MM.1S (cell line): Measurements from ENCODE around the gene GRID2IP.

Experiments used
- DNase-seq: peaks from one replicate; pipeline ENCODE4 v3.0.0-alpha.2; 2015
- H2AFZ ChIP-seq: fragments of 300-600 bp; sonication (generic); 2 replicates; pipeline ENCODE4 v1.6.0; 2016; ENCODE audit warnings: antibody characterized with exemption, low read length
- H3F3A ChIP-seq: fragments of 300-600 bp; sonication (generic); 2 replicates; pipeline ENCODE4 v1.6.1; 2016; ENCODE audit warnings: mild to moderate bottlenecking, antibody characterized with exemption, low read length, moderate library complexity, mixed read lengths; ENCODE audit not compliant: insufficient read depth
- H3K27ac ChIP-seq: fragments of 300-600 bp; sonication (generic); 2 replicates; pipeline ENCODE4 v1.5.1; 2016; ENCODE audit warnings: mild to moderate bottlenecking, low read length
- H3K27me3 ChIP-seq: fragments of 300-600 bp; sonication (generic); replicated peaks from 2 replicates; pipeline ENCODE4 v1.6.0; 2016; ENCODE audit warnings: low read length; ENCODE audit not compliant: insufficient read depth
- H3K36me3 ChIP-seq: fragments of 300-600 bp; sonication (generic); replicated peaks from 2 replicates; pipeline ENCODE4 v1.6.1; 2016; ENCODE audit warnings: mild to moderate bottlenecking, low read length, mixed read lengths; ENCODE audit not compliant: insufficient read depth
- H3K4me1 ChIP-seq: fragments of 300-600 bp; sonication (generic); 2 replicates; pipeline ENCODE4 v1.6.1; 2016; ENCODE audit warnings: low read length, mixed read lengths
- H3K4me2 ChIP-seq: fragments of 300-600 bp; sonication (generic); 2 replicates; pipeline ENCODE4 v1.6.0; 2016; ENCODE audit warnings: low read depth, low read length
- H3K4me3 ChIP-seq: fragments of 300-600 bp; sonication (generic); 2 replicates; pipeline ENCODE4 v1.5.1; 2016; ENCODE audit warnings: low read length, mixed read lengths
- H3K79me2 ChIP-seq: fragments of 300-600 bp; sonication (generic); 2 replicates; pipeline ENCODE4 v1.6.1; 2016; ENCODE audit warnings: mixed run types, low read length, mixed read lengths
- H3K9ac ChIP-seq: fragments of 300-600 bp; sonication (generic); 2 replicates; pipeline ENCODE4 v1.6.1; 2016; ENCODE audit warnings: low read length, mixed read lengths
- H3K9me2 ChIP-seq: fragments of 300-600 bp; sonication (generic); replicated peaks from 2 replicates; pipeline ENCODE4 v1.6.1; 2016; ENCODE audit warnings: mild to moderate bottlenecking, low read length, mixed read lengths; ENCODE audit not compliant: insufficient read depth
- H3K9me3 ChIP-seq: fragments of 300-600 bp; sonication (generic); replicated peaks from 2 replicates; pipeline ENCODE4 v1.6.1; 2016; ENCODE audit warnings: mild to moderate bottlenecking, low read length, mixed read lengths; ENCODE audit not compliant: insufficient read depth
- H4K20me1 ChIP-seq: fragments of 300-600 bp; sonication (generic); 2 replicates; pipeline ENCODE4 v1.6.1; 2016; ENCODE audit warnings: mild to moderate bottlenecking, low read length, moderate library complexity, mixed read lengths; ENCODE audit not compliant: insufficient read depth
- CTCF ChIP-seq: fragments of 300-600 bp; sonication (generic); IDR thresholded peaks from 2 replicates; pipeline ENCODE4 v1.5.1; 2016; ENCODE audit warnings: antibody characterized with exemption, low read length, mixed read lengths
- EZH2 ChIP-seq: fragments of 300-600 bp; sonication (generic); optimal IDR thresholded peaks from 2 replicates; pipeline ENCODE3; 2017; ENCODE audit warnings: low read depth, mild to moderate bottlenecking, antibody characterized with exemption, low read length, mixed read lengths
- EZH2phosphoT487 ChIP-seq: fragments of 300-600 bp; sonication (generic); IDR thresholded peaks from 2 replicates; pipeline ENCODE4 v1.6.1; 2018; ENCODE audit warnings: antibody characterized with exemption, low read length

The GRID2IP gene

GRCh38 chr7:6495597-6496262 is 55.5 kb downstream of the GRID2IP start:
- no peaks in the 10 kb centered on the region for H4K20me1 ChIP-seq
- H3K4me1 ChIP-seq, result no peaks in the 10 kb centered on the region
- no peak overlapping the region for H2AFZ ChIP-seq
- no peak overlapping the region for H3K27ac ChIP-seq
- H3K9me3 ChIP-seq, result no peaks in the 10 kb centered on the region
- H3K36me3 ChIP-seq, result no peaks in the 10 kb centered on the region
- H3K4me2 ChIP-seq, result no peak overlapping the region
- no peak for DNase-seq
- H3K79me2 ChIP-seq, result no peaks in the 10 kb centered on the region
- no peak overlapping the region for H3K4me3 ChIP-seq
- no peak for TF ChIP-seq EZH2phosphoT487
- no peak for TF ChIP-seq CTCF
- no peak for TF ChIP-seq EZH2
- no peaks in the 10 kb centered on the region for H3K27me3 ChIP-seq
- H3K9ac ChIP-seq, result no peak overlapping the region
- H3F3A ChIP-seq, result no peaks in the 10 kb centered on the region
- no peaks in the 10 kb centered on the region for H3K9me2 ChIP-seq

DNA sequence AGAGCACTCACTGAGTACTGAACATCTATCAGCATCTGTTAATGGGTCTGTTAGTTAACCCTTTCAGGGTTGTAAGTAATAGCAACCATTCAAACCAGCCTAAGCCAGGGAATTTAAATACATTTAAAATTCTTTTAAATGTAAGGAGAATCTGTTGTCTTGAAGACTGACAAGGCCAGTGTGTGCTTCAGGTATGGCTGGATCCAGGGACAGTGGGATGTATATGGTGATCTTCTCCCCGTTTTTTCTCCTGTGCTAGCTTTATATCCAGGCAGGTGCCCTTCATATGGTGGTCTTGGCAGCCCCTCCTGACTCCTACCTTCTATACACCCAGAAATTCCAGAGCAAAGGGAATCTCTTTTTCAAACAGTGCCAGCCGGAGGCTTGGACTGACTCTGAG is 56.9 kb downstream of the GRID2IP start:
- H3F3A ChIP-seq, result no peaks in the 10 kb centered on the region
- no peaks in the 10 kb centered on the region for H3K27me3 ChIP-seq
- H2AFZ ChIP-seq, result no peak overlapping the region
- DNase-seq, result no peak
- H3K9ac ChIP-seq, result no peak overlapping the region
- no peaks in the 10 kb centered on the region for H3K36me3 ChIP-seq
- no peaks in the 10 kb centered on the region for H3K79me2 ChIP-seq
- no peak for TF ChIP-seq CTCF
- no peak for TF ChIP-seq EZH2
- TF ChIP-seq EZH2phosphoT487, result no peak
- H3K4me2 ChIP-seq, result no peak overlapping the region
- H3K4me3 ChIP-seq, result no peak overlapping the region
- no peaks in the 10 kb centered on the region for H3K4me1 ChIP-seq
- no peaks in the 10 kb centered on the region for H3K9me2 ChIP-seq
- no peaks in the 10 kb centered on the region for H3K9me3 ChIP-seq
- no peak overlapping the region for H3K27ac ChIP-seq
- H4K20me1 ChIP-seq, result no peaks in the 10 kb centered on the region

DNA sequence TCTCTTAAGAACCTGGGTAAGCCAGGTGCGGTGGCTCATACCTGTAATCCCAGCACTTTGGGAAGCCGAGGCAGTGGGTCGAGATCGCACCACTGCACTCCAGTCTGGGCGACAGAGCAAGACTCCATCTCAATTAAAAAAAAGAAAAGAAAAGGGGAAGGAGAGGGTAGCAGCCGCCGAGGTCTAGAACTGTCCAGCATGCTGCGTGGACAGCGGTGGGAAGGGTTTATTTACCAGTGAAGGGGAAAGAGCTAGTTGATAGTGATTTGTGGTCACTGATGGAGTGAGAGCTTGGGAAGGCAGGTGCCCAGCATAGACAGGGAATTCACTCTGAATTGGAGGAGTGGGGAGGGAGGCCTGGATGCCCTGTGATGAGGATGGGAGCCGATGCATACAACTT is 60.1 kb downstream of the GRID2IP start:
- Histone ChIP-seq H4K20me1 (no peaks in the 10 kb centered on the region), H3K79me2 (no peaks in the 10 kb centered on the region), H3K4me2 (no peak overlapping the region), H3K9ac (no peak overlapping the region), H3K9me2 (no peaks in the 10 kb centered on the region), H3K27ac (no peak overlapping the region), H3K4me1 (no peaks in the 10 kb centered on the region), H3K9me3 (no peaks in the 10 kb centered on the region), H3F3A (no peaks in the 10 kb centered on the region), H3K36me3 (no peaks in the 10 kb centered on the region), H3K4me3 (no peak overlapping the region), H3K27me3 (no peaks in the 10 kb centered on the region), H2AFZ (no peak overlapping the region)
- no peak for DNase-seq
- TF ChIP-seq EZH2 (no peak), CTCF (no peak), EZH2phosphoT487 (no peak)
